LHCN-M2 (cell line): ENCODE results near the gene UTP14A. TPM values are rescaled to one million over a fixed set of nuclear protein-coding genes. Genes with fewer than 3 reads are reported as not detected.

Experiments
- DNase-seq: peaks from one replicate; pipeline ENCODE4 v3.0.0-alpha.2; 2012; ENCODE audit warnings: low read depth
- total RNA-seq: library from RNA; depleted of rRNA; stranded (reverse); fragments of >200 nt; gene quantifications from 2 replicates; pipeline ENCODE4 v1.2.3, GENCODE V29; 2014; rRNA removed

The UTP14A gene
- total RNA-seq, 1 experiment from 2014 or later: 31.0 TPM

DNA sequence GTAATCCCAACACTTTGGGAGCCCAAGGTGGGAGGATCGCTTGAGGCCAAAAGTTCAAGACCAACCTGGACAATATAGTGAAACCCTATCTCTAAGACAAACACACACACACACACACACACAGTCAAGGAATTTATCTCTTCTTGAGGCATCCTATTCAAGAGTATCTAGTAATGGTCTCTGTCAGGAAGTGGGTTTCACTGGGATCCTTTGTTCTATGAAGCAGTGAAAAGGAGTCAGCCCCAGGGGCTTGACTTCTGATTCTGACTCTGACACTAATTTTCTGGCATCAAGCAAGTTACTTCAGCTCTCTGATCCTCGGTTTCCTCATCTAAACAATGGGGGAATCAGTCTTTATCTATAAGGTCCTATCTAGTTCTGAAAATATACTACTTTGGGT lies 34.8 kb downstream of the UTP14A start:
- no peak for DNase-seq

GRCh38 chrX:129945131-129945530 lies 39.2 kb downstream of the UTP14A start:
- DNase-seq: peak; percentile 7

DNA sequence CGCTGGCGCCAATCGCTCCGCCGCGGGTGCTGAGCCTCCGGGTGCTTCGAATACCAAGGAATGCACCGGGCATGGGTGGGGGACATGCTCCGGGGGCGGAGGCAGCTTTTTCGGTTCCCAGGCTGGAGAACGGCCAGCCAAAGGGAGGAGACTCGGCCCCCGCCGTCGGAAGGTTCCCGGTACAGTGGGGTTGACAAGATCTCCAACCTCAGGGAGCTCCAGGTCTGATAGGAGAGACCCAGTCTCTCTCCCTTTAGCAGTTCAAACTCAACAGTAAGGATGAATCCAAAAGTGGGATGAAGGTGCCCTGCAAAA lies 47.3 kb downstream of the UTP14A start:
- no peak for DNase-seq

GRCh38 chrX:129953881-129954280 lies 47.9 kb downstream of the UTP14A start:
- no peak for DNase-seq

GRCh38 chrX:129954804-129955203 lies 48.8 kb downstream of the UTP14A start:
- DNase-seq: no peak

GRCh38 chrX:129955682-129956081 lies 49.7 kb downstream of the UTP14A start:
- DNase-seq: no peak

- DNase-seq: no peak
Observed at GRCh38 chrX:129956145-129956544, 50.2 kb downstream of the UTP14A start.

DNA sequence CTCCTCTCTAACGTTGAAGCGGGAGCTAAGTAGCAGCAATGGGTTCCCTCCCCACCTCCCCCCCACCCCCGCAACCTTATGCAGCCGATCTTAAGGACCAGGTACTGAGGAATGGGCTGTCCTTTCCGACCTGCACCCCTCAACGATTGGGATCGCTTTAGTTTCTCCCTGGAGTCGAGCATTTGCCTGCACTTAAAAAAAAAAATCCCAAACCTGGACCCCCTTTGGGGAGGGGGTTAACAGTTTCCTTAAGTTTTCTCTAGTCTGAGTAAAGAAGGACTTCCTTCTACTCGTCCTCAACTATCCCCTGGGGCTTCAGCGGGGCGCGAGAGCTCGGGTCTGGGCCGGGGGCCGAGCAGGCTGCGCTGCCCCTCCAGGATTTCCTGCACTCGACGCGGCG lies 50.8 kb downstream of the UTP14A start:
- no peak for DNase-seq

GRCh38 chrX:129957241-129958082 lies 51.5 kb downstream of the UTP14A start:
- peak; percentile 53 for DNase-seq

GRCh38 chrX:129958083-129958465 lies 52.1 kb downstream of the UTP14A start:
- no peak for DNase-seq

DNA sequence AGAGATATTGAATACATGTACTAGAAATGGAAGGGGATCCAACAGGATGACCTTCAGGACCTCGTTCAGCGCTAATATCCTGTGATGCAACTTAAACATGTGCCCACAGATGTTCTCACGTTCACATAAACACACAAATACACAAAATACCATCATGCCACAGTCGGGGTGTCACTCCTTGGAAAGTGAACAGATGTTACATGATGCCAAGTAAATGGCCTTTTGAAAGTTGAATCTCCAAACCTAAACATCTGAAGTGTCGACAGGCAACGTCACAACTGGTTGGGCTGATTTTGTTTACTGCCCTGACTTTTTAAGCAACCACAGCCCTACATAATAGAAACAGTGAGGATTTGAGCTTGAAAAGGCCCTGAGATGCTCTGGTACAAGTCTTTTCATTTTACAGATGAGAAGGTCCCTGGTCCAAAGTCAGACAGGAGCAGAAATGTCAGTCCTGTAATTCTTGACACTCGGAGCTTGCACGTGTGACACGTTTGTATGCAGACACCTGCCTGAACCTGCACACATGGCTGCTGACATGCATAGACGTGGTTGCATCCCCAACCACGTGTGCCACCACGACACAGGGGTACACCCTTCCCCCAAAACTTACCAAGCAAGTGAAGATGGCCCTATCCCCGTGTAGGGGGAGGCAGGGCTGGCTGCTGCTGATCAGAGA lies 53.0 kb downstream of the UTP14A start:
- DNase-seq: no peak

DNA sequence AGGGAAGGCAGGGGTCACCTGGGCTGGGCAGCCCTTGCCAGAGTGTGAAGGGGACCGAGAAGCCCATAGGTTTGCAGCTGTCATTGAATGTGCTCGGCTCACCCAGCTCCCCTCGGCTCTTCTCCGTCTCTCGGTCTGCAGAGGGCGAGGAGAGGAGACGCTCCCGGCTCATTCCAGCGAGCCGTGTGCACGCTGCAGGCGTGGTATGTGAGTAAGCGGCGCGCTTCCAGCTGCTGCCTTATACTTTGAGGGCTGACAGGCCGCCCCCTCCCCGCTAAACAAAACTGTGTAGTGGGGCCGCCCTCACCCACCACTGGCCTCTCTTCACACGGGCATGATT lies 53.5 kb downstream of the UTP14A start:
- DNase-seq: no peak

DNA sequence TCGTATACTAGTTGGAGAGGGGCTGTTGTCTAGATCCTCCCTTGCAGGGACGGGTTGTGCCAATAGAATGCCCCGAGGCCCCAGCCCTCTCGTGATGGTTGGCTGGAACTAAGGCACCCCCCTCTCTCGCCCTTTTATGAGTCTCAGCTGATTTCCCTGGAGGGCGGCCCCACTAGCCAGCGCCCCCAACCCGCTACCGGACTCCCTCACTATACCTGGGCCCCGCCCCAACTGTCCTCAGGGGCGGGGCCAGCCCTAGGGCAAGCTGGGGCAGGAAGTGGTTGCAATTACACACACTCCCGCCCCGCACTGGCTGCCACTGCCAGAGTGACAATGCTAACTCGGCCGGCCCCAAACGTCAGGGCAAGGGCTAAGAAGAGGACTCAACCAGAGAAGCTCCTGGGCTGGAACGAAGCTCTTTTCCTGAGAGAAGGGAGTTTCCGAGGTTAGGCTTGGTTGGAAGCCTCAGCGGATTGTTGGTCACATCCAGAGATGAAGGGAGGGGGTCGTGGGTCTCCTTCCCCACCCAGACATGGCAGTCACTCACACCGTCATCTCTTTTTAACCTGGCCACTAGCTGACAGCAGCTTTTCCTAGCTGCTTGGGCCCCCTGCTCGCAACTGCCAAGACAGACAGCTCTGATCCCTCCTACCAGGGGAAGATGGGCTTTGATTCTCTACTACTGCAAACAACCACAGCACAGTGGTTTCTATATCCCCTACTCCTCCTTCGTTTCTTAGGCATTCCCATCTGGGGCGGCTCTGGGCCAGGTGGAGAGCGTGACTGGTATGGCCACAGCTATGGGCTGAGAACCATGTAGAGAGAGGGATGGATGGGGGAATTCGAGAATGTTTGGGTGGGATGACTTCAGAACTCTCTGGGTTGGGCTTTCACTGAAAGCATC lies 55.5 kb downstream of the UTP14A start:
- no peak for DNase-seq

GRCh38 chrX:129963729-129964128 lies 57.8 kb downstream of the UTP14A start:
- no peak for DNase-seq

GRCh38 chrX:129965166-129965565 lies 59.2 kb downstream of the UTP14A start:
- no peak for DNase-seq

DNA sequence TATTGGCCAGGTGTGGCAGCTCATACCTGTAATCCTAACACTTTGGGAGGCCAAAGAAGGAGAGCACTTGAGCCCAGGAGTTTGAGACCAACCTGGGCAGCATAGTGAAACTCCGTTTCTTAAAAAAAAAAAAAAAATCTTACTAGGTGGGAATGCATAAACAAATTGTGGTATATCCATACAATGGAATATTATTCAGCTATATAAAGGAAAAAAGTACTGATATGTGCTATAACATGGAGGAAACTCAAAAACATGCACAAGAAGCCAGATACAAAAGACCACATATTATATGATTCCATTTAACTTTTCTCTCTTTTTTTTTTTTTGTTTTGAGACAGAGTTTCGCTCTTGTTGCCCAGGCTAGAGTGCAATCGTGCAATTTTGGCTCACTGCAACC lies 63.0 kb downstream of the UTP14A start:
- no peak for DNase-seq

DNA sequence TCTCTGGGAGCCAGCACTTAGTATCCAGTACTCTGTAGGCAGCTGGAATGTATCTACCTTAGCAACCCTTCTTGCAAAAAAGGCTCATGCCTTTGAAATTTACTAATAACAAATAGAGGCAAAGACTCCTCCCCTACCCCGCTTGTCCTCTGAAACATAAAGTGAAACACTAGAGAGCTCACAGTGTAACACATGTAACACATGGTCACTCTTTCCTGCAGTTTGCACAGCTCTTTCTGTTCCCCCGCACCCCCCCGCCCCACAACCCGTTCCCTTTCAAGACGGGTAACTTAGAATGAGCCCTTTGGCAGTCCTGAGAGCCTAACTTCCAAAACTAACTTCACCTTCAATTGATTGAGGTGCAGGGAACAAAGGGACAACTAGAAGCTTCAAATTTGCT lies 70.5 kb downstream of the UTP14A start:
- no peak for DNase-seq

Other genes starting within 250 kb of the UTP14A start
- gene XPNPEP2, start 167.2 kb upstream of the UTP14A start, total RNA-seq: not detected in 2 replicates
- gene SASH3, start 126.2 kb upstream of the UTP14A start, total RNA-seq: not detected in 2 replicates
- gene ZDHHC9, start 62.3 kb upstream of the UTP14A start, total RNA-seq: 23.9 TPM in 2 replicates
- gene BCORL1, start 76.5 kb downstream of the UTP14A start, total RNA-seq: 0.90 and 1.4 TPM in 2 replicates
- 14.2 and 14.7 TPM in 2 replicates for gene ELF4, start 204.3 kb downstream of the UTP14A start, total RNA-seq